HG02852 (cell line): Measurements from ENCODE around the gene TNFRSF18.

Source experiments
- ATAC-seq: cut with Tn5 transposase; IDR thresholded peaks from one replicate; pipeline ENCODE4 v1.9.1; 2021; ENCODE audit warnings: mild to moderate bottlenecking, moderate library complexity; ENCODE audit not compliant: unreplicated experiment

The TNFRSF18 gene

GRCh38 chr1:1228596-1229321 lies 22.4 kb upstream of the TNFRSF18 start:
- no peak for ATAC-seq

- ATAC-seq: no peak
These were observed 21.8 kb upstream of the TNFRSF18 start for GRCh38 chr1:1228187-1228586.

GRCh38 chr1:1227386-1227785 lies 21.0 kb upstream of the TNFRSF18 start:
- no peak for ATAC-seq

DNA sequence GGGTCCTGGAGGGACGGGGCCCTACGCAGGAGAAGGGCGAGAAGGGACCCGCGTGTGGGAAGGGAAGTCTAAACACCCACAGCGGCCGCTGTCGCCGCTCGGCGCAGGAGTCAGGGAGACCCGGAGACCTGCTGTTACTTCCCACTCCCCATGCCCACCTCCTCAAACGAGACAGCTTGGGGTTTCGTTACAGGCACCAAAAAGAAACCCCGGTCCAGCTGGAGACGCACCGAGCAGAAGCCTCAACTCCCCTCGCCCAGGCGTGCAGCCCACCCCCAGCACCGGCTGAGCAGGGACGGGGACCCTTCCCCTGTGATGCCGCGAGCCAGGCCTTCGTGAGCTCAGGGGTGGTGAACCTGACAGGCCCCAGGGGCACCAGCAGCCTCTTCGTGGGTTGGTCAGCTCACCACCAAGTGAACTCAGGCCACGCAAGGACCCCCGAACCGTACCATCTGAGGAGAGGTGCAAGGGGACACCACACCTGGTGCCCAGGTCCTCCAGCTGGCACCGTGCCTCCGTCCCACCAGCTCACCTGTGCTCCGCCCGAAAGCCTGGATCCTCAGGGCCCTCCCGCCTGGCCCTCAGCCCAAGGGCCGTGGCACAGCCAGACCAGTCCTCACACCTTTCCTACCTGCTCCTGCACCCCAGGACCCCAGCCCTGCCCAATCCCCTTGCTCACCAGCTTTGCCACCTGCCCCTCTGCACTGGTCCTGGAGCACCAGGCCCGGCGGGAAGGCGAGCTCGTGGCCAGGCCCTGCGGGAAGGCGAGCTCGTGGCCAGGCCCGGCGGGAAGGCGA lies 20.4 kb upstream of the TNFRSF18 start:
- no peak for ATAC-seq

DNA sequence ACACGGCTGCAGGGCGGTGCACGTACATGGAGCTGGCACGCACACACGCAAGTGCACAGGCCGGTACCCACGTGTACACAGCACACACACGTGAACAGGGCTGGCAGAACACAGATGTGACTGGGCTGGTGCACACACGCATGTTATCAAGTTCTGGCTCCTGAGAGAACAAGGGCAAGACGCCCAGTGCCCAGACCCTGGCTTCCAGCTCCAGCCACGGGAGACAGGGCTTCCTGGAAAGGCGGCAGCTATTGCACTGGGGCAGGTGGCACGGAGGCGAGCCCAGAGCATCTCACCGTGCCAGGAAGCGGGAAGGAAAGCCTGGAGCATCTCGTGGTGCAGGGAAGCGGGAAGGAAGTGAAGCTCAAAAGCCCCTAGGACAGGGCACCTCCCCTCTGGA lies 19.5 kb upstream of the TNFRSF18 start:
- ATAC-seq: no peak

GRCh38 chr1:1225238-1225845 lies 18.9 kb upstream of the TNFRSF18 start:
- no peak for ATAC-seq

DNA sequence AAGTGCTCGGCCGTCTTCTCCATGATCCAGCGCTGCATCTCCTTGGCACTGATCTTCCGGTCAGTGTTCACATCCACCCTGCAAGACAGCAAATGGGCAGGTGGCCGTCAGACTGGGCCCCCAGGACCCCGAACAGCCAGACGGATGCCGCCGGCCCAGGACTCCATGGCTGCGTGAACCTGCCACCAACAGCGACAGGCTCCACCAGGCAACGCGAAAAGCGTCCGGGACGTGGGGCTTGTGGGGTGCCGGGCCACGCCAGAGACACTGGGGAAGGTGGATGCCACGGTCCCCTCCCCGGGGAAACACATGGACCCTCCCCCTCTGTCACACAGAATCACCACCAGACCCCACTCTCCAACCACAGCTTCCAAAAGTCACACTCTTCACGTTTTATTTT lies 17.5 kb upstream of the TNFRSF18 start:
- no peak for ATAC-seq

DNA sequence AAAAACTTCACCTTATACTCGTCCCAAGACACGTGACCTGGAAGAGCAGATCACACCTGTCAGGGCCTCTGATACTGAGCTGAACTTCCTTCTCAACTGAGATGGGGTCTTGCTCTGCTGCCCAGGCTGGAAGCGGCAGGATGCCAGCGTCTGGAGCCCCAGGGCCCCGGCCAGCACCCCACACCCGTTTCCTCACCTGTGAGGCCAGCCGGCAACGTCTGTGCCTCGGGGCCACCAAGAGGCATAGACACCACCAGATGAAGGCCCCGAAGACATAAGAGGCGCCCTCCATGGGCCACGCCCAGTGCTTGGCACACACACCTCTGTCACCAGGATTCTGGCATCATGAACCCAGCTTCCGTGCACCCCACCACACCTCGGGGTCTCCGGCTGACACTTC lies 16.9 kb upstream of the TNFRSF18 start:
- ATAC-seq: no peak

DNA sequence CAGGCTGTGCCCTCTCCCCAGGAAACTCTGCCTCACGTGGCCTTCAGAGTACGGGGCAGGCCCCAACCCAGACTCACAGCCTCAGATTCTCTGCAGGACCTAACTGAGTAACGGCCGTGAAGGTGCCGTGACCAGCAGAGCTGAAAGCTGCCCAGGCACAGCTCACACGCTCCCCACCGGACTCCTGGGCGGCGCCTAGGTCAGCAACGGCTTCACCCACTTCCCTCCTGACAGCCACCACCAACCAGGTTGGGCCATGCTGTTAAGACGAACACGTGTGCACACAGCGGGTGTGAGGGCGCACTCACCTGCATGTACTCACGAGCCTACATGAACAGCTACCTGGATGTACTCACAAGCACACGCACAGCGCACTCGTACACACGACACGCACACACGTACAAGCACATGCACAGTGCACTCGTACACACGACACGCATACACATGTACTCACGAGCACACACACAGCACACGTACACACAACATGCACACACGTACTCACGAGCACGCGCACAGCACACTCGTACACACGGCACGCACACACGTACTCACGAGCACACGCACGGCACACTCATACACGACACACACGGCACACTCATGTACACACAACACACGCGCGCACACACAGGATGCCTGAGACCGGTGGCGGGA lies 16.3 kb upstream of the TNFRSF18 start:
- ATAC-seq: no peak

- ATAC-seq: no peak
These were observed 15.6 kb upstream of the TNFRSF18 start for GRCh38 chr1:1221887-1222574.

DNA sequence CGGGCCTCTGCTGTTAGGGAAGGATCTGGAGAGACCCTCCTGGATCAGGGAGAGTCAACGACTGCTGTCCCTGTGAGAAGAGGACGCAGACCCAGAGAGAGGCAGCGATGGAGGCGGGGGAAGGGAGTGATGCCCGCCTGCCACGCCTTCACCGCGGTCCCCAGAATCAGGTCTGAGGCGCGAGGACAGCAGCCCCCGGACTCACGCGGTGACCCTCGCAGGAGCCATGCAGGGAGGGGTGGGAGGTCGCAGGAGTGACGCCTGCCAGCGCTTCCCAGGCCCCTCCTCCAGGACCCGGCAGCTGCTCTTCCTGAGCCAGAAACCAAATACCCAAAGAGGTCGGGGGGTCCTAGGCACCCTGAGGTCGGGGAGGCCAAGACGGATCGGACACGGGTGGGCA lies 13.8 kb upstream of the TNFRSF18 start:
- no peak for ATAC-seq

GRCh38 chr1:1219341-1219740 lies 12.9 kb upstream of the TNFRSF18 start:
- no peak for ATAC-seq

DNA sequence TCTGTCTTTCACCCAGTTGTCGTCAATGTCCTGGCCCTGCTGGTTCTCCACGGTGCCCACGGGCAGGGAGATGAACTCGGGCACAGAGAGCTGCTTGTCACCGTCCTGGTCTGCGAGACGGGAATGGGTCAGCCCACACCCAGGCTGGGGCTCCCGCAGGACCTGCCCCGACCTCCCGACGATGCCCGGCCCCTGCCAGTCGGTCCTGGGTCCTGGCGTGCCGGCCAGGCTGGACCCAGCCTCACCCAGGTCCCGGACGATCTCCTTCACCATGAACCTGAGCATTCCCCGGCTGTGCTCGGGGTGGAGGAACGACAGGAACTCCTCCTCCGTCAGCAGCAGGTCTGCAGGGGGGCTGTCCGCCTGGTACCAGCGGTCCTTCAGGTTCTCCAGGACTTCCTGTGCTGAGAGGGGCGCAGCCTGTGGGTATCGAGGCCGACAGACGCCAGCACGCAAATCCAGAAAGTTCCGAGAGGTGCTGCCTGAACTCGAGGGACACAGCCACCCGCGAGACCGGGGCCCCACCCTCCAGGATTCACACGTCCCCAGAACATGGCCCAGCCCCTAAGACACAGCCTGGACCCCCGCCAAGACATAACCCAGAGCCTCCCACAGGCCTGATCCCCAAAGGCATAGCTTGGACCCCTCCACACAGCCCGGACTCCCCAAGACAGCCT lies 12.3 kb upstream of the TNFRSF18 start:
- no peak for ATAC-seq

DNA sequence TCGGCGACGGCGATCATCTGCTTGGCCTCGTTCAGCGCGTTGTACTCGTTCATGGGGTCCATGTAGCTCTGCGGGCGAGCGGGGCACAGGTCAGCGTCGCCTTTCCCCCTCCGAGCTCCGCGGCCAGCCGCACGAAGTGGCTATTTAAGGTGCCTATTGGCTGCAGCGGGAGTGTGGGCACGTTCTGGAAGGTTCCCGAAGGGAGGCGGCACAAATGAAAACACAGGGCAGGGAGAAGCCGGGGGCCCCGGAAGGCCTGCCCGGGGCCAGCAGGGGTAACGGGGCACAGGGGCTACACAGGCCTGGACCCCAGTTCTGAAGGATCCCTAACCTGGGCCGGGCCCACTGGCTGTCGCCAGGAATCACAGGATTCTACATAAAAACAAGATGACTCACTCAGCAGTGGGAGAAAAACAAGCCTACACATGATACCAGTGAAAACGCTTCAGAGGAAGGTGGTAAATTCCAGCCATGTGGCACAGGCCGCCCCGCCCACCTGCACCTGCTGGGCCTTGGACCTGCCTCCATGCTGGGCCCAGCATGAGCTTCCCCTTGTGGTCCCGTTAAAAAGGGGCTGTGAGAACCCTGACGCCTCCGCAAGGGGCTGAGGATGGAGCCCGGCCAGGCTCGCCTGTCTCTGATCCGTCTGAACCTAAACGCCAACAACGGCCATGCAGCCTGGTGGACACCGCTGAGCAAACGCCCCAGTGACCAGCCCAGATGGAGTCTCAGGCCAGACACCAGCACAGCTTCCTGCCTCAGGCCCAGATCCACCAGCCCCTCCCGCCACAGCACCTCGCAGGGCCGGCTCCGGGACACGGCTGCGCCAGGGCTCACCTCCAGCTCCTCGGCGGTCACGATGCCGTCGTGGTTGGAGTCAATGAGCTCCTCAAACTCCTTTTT lies 11.5 kb upstream of the TNFRSF18 start:
- no peak for ATAC-seq

- ATAC-seq: no peak
These were observed 10.6 kb upstream of the TNFRSF18 start for GRCh38 chr1:1216770-1217620.

GRCh38 chr1:1215881-1216605 lies 9.7 kb upstream of the TNFRSF18 start:
- no peak for ATAC-seq

DNA sequence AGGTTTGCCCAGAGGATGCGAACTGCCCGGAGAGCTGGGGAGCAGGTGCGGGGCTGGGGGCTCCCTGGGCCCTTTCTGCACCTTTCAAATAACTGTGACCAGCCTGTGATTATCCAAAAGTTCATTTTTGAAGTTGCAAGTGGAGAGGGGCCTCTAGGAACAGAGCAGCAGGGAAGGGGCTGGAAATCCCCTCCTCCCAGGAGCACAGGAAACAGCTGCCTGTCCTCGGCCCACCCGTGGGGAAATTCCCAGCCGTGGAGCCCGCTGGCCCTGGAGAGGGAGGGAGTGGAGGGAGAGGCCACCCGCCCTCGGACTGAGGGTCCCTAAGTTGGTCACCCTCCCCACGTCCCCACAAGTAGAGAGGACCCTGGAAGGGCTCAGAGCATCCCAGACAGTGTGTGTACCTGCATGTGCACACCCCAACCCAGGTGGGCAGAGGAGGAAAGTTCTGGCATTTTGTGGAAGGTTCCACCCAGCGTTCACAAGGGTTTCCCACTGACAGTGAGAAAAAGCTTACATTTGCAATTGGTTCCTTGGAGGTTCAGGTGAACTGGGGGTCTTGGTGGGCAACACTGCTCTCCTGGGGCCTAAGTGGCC lies 8.8 kb upstream of the TNFRSF18 start:
- ATAC-seq: no peak
